Body of pancreas (tissue), 4 donors: Measurements from ENCODE around the gene GUCA1A. TPM values are rescaled to one million over a fixed set of nuclear protein-coding genes. Genes with fewer than 3 reads are reported as not detected.

ENCODE experiments used
- ATAC-seq: fragments of 150-250 bp; one replicate; pipeline ENCODE4 v1.9.1; 2016
- DNase-seq, 4 donors: peaks; one replicate each; pipeline ENCODE4 v3.0.0-alpha.2; 2019
- H3K27ac ChIP-seq, 4 donors: fragments of 200-600 bp; sonication (generic); 1 replicate in 3 of 4; 2 replicates in 1 of 4; pipeline versions ENCODE4 v1.5.1 to v1.6.1; 2016 to 2019; ENCODE audit warnings: mild to moderate bottlenecking in 1 of 4, mixed read lengths in 1 of 4, moderate library complexity in 1 of 4
- H3K27me3 ChIP-seq, 2 donors: fragments of 200-600 bp; sonication (generic); one replicate each; pipeline ENCODE4 v1.6.0; 2016; ENCODE audit warnings: mild to moderate bottlenecking in 1 of 2
- H3K36me3 ChIP-seq, 2 donors: fragments of 200-600 bp; sonication (generic); replicated peaks in 1 of 2; 2 replicates each; pipeline ENCODE4 v1.5.1; 2016; ENCODE audit warnings: low read depth in 2 of 2; ENCODE audit not compliant: insufficient read depth in 1 of 2
- H3K4me1 ChIP-seq: fragments of 200-600 bp; sonication (generic); one replicate; pipeline ENCODE4 v1.6.0; 2016
- H3K4me3 ChIP-seq, 2 donors: fragments of 200-600 bp; sonication (generic); 1 replicate in 1 of 2; 2 replicates in 1 of 2; pipeline ENCODE4 v1.5.1; 2016 to 2019
- H3K9me3 ChIP-seq, 3 donors: fragments of 200-600 bp; sonication (generic); 1 replicate in 2 of 3; 2 replicates in 1 of 3; pipeline ENCODE4 v1.5.1; 2016
- POLR2A ChIP-seq, 3 donors: fragments of 450-650 bp; IDR thresholded peaks; one replicate each; pipeline ENCODE4 v1.6.1; 2016; ENCODE audit warnings: antibody characterized with exemption in 3 of 3, mild to moderate bottlenecking in 2 of 3
- WGBS, 2 donors: methylation state at CpG; one replicate each; pipeline ENCODE4 v1.1.5; 2017; 5-methylcytosine and 5-hydroxymethylcytosine counted together
- intact Hi-C: fragments of 100-400 bp; cut with DNase I; formaldehyde crosslinking; loops from one replicate; pipeline ENCODE4 v1.15.1; 2023
- total RNA-seq, 2 donors: library from RNA; depleted of rRNA; stranded (reverse); fragments of >200 nt; gene quantifications; one replicate each; pipeline ENCODE4 v1.1.0, GENCODE V29; 2016
- TF ChIP-seq, protein P1 (sequence below), 7 experiments: fragments of 450-650 bp in 4 of 7; fragments of 200-600 bp in 3 of 7; sonication (generic) in 3 of 7; IDR thresholded peaks; one replicate each; pipeline ENCODE4 v1.5.1; 2016 to 2019; ENCODE audit warnings: antibody characterized with exemption in 7 of 7

The GUCA1A gene
- total RNA-seq, 2 donors from 2014 or later = not detected

DNA sequence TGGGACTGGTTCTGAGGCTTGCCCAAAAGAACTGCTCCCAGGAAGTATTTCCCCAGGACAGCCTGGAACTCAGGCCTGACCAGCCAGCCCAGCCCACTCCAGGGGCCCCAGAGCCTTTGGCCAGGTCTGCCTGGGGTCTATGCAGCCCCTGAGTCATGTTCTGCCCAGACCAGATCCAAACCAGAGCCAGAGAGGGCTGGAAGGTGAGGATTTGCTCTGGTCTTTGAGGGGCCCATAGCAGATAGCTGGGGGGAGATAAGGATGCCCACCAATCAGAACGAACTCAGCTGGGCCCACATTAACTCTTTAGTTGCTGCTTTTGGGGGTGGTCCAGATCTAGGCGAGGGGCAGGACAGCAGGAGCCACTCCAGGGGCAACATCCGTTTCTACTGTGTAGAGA, 47.5 kb upstream of the GUCA1A start:
- H3K4me1 ChIP-seq = no peaks in the 10 kb centered on the region
- no peak for ATAC-seq
- no peak for DNase-seq
- TF ChIP-seq POLR2A (IDR thresholded peaks at IDR 0.05) = no peak
- TF ChIP-seq, protein P1, sequence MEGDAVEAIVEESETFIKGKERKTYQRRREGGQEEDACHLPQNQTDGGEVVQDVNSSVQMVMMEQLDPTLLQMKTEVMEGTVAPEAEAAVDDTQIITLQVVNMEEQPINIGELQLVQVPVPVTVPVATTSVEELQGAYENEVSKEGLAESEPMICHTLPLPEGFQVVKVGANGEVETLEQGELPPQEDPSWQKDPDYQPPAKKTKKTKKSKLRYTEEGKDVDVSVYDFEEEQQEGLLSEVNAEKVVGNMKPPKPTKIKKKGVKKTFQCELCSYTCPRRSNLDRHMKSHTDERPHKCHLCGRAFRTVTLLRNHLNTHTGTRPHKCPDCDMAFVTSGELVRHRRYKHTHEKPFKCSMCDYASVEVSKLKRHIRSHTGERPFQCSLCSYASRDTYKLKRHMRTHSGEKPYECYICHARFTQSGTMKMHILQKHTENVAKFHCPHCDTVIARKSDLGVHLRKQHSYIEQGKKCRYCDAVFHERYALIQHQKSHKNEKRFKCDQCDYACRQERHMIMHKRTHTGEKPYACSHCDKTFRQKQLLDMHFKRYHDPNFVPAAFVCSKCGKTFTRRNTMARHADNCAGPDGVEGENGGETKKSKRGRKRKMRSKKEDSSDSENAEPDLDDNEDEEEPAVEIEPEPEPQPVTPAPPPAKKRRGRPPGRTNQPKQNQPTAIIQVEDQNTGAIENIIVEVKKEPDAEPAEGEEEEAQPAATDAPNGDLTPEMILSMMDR (IDR thresholded peaks at IDR 0.05) = no peak
- no peaks in the 10 kb centered on the region for H3K9me3 ChIP-seq
- no peak overlapping the region for H3K4me3 ChIP-seq
- H3K36me3 ChIP-seq = peaks cover 4 to 7% of the 10 kb centered on the region in 2 donors
- WGBS, 2 donors = 62 to 83% methylated on average over 3 of the region's 3 CpGs
- intact Hi-C loops = no loop called here
- no peak overlapping the region for H3K27ac ChIP-seq
- no peaks in the 10 kb centered on the region for H3K27me3 ChIP-seq

DNA sequence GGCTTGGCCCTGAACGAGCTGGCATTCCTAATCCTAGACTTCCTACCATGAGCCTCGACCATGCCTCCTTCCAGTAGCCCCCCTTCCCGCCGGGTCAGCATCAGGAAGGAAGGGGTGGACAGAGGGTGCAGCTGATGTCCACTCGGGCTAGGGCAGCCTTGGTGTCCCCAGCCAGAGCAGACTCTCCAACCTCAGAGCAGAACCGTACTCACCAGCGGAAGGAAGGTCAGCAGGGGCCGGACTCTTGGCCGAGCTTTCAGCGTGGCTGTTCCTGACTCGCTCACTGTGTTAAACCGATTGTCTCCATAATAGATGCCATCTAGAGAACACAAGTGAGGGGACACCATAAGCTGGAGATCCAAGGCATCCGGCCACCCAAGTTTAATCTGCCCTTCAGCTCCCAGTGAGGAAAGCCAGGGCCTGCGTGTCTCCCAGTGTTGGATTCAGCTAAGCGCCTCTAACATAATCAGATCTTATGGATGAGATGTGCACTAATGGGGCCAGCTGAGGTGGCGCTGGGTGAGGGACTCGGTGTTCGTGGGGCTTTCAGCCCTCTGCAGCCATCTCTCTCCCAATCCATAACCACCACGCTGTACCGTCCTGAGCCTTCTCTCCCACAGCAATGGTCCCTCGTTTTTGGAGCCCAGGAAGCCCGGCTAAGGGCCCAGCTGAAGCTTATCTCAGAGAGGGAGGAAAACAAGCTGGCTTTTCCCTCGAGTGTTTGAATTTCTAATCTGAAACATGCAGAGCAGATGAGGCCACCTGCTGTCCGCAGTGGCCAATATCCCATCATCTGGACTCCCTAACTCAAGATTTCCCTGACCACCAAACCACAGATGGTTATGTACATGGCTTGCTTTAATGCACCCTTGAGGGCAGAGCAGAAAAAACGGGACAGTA, 44.5 kb upstream of the GUCA1A start:
- Histone ChIP-seq H3K36me3 (peaks cover 4 to 9% of the 10 kb centered on the region in 2 donors), H3K4me3 (no peak overlapping the region), H3K27ac (no peak overlapping the region), H3K4me1 (no peaks in the 10 kb centered on the region), H3K27me3 (no peaks in the 10 kb centered on the region), H3K9me3 (no peaks in the 10 kb centered on the region)
- DNase-seq (no peak), ATAC-seq (no peak)
- intact Hi-C loops = no loop called here
- TF ChIP-seq, protein P1 (IDR thresholded peaks at IDR 0.05) = no peak
- TF ChIP-seq POLR2A (IDR thresholded peaks at IDR 0.05) = no peak
- 76 to 78% methylated on average over 19 to 24 of the region's 25 CpGs for WGBS, 2 donors

DNA sequence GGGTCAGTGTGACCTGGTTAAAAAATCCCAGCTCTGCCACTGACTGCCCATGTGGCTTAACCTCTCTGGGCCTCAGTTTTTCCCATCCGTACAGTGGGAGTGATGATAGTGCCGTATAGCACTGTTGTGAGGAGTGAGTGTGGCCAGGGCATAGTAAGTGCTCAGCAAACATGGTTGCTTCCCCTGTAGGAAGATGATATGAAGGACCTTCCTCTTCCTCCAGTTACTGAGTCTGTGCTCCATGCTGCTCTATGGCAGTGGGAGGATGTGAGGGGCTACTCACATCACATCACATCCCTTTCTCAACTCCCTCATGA, 43.8 kb upstream of the GUCA1A start:
- no peak for DNase-seq
- no peaks in the 10 kb centered on the region for H3K4me1 ChIP-seq
- no peak for TF ChIP-seq POLR2A (IDR thresholded peaks at IDR 0.05)
- TF ChIP-seq, protein P1 (IDR thresholded peaks at IDR 0.05) = no peak
- no peaks in the 10 kb centered on the region for H3K27me3 ChIP-seq
- H3K9me3 ChIP-seq = no peaks in the 10 kb centered on the region
- ATAC-seq = no peak
- 92 to 95% methylated on average over 2 of the region's 2 CpGs for WGBS, 2 donors
- no peak overlapping the region for H3K4me3 ChIP-seq
- H3K36me3 ChIP-seq = peaks cover 4 to 9% of the 10 kb centered on the region in 2 donors
- H3K27ac ChIP-seq = no peak overlapping the region
- intact Hi-C loops = no loop called here

DNA sequence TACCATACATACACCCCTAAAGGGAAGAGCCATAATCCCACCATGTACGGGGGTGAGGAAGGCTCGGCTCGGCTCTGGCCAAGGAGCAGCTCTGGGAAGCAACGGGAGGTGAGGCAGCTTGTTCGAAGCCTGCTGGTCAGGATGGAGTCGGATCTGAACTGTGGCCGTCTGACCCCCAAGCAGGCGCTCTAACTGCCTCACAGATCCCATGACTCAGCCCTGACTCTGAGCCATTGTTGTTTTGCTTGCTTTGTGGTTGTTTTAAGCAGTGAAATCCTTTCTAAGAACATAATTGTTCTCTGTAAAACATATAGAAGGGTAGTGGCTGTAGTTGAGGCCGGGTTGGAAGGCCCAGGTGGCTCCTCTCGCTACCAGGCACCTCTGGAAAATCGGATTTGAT, 41.6 kb upstream of the GUCA1A start:
- intact Hi-C loops = no loop called here
- Histone ChIP-seq H3K36me3 (peaks cover 4 to 5% of the 10 kb centered on the region in 2 donors), H3K27ac (no peak overlapping the region), H3K27me3 (no peaks in the 10 kb centered on the region), H3K9me3 (no peaks in the 10 kb centered on the region), H3K4me1 (peaks cover 5% of the 10 kb centered on the region), H3K4me3 (no peak overlapping the region)
- WGBS, 2 donors = 91 to 94% methylated on average over 4 to 11 of the region's 11 CpGs
- no peak for ATAC-seq
- no peak for DNase-seq
- TF ChIP-seq, protein P1 (IDR thresholded peaks at IDR 0.05) = no peak
- no peak for TF ChIP-seq POLR2A (IDR thresholded peaks at IDR 0.05)

DNA sequence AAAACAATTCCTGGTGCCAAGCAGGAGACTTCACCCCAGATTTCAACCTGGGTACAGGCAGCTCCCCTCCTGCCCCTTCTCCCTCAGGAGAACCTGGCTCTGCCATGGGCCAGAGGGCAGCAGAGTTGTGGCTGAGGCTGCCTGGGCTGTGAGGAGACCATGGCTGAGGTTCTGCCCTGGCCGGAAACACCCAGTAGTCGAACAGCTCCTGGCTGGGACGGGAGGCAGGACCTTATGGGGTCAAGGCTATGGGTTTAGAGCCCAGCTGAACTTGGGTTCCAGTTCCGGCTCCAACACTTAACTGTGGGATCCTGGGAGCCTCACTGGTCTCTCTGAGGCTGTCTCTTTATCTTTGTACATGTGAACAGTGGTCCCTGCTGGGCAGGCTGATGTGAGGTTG, 39.2 kb upstream of the GUCA1A start:
- Histone ChIP-seq H3K27ac (no peak overlapping the region), H3K4me3 (no peak overlapping the region), H3K36me3 (peaks cover 0 to 1% of the 10 kb centered on the region in 2 donors), H3K9me3 (no peaks in the 10 kb centered on the region), H3K4me1 (peaks cover 29% of the 10 kb centered on the region), H3K27me3 (no peaks in the 10 kb centered on the region)
- TF ChIP-seq, protein P1 (IDR thresholded peaks at IDR 0.05) = no peak
- no peak for TF ChIP-seq POLR2A (IDR thresholded peaks at IDR 0.05)
- 77 to 83% methylated on average over 2 to 4 of the region's 4 CpGs for WGBS, 2 donors
- no peak for DNase-seq
- ATAC-seq = no peak
- intact Hi-C loops = no loop called here
